HG03520 (cell line): ENCODE data around the gene TUBGCP6.

Experiments
- ATAC-seq: cut with Tn5 transposase; IDR thresholded peaks from one replicate; pipeline ENCODE4 v1.9.1; 2021; ENCODE audit warnings: mild to moderate bottlenecking, moderate library complexity; ENCODE audit not compliant: unreplicated experiment

The TUBGCP6 gene

GRCh38 chr22:50229370-50229769 lies 15.5 kb downstream of the TUBGCP6 start:
- ATAC-seq = no peak

- no peak for ATAC-seq
Measured at GRCh38 chr22:50228366-50228765, 16.5 kb downstream of the TUBGCP6 start.

DNA sequence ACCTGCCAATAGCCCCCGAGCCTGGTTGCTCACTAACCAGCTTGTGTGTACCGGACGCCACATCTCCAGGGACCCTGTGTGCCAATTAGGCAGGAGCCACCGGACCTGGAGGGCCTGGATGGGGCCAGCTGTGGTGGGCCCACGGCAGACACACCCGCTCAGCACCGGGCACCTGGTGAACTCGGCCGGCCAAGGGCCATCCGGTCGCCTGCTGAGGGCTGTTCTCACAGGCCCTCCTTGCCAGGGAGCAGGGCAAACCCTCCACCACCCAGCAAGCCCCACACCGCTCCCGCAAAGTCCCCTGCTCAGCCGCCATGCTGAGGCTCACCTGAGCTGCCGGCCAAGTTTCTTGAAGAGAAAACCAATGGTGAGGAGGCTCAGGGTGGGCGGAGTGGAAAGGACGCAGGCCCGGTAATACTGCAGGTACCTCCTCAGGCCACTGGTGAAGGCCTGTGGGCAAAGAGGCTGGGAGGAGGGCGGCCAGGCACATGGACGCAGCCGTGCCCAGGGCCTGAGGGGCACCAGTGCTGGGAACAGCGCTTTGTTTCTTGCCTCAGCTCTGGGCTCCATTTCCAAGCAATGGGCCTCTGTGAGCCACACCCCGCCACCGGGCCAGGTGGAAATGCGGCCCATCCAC lies 17.1 kb downstream of the TUBGCP6 start:
- no peak for ATAC-seq

DNA sequence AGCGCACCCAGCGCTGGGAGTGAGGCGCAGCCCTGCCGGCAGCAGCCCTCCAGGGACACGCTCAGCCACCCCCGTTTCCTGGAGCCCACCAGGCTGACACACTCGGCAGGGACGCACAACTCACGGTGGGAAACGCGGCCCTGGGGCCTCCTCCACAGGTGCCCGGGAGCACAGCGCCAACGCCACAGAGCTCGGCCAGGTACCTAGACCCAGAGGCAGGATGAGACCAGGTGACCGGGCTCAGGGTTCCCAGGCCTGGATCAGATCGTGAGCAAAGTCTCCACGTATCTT lies 18.0 kb downstream of the TUBGCP6 start:
- no peak for ATAC-seq

DNA sequence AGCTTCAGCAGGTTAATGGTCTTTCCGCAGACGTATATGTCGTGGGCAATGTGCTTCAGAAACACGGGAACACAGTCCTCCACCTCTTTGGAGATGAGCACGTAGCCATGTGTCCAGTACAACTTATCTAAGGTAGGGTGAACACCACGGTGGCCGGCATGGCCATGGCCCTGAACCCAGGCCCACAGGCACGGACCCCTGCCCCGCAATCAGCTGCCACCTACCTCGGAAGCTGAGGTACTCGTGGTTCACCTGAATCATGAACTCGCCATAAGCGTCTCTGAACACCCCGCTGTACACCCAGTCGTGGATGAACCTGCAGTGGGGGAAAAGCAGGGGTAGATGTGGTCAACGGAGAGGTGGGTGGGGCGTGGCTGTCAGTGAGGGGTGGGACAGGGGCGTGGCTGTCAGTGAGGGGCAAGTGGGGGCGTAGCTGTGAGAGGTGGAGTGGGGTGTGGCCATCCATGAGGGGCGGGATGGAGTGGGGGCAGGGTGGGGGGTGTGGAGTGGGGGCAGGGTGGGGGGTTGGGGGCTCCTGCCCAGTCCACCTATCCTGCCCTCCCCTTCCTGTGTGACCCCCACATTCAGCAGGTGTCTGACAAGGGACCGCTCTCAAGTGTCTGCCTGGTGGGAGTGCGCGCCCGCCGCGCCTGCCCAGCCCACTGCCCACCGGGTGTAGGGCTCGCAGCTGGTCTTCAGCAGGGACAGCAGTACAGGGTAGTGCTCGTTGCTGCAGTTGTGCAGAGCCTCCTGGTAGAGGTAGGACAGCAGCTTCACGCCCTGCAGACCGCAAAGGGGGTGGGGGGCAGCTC lies 18.6 kb downstream of the TUBGCP6 start:
- ATAC-seq = no peak

DNA sequence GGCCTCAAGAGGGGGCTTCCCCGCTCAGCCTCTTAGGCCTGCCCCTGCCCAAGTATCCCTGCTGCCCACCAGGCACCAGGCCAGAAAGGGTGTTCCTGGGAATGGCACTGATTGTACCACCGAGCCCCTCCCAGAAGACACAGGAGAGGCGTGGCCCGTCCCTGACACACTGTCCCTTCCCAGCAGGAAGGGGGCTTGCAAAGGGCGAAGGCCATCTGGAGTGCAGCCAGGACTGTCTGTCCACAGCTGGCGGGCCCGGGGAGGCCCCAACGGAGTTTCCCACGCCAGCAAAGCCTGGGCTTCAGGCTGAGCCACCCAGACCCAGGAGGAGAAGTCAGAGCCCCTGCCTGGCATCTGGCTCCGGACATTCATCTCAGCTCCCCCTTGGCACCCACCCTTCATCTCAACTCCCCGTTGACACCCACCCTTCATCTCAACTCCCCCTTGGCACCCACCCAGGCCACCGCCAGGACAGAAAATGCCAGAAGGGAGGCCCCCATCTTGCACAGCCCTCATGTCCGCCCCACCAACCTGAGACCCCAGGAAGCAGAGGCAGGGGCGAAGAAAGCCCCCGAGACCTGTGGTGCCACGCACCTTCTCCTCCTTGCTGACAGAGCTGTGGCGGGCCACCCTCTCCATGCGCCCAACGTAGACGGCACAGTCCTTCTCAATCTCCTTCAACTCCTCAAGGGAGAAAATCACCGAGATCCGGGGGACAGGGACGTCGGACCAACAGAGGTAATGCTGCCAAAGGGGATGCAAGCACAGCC lies 19.4 kb downstream of the TUBGCP6 start:
- no peak for ATAC-seq

DNA sequence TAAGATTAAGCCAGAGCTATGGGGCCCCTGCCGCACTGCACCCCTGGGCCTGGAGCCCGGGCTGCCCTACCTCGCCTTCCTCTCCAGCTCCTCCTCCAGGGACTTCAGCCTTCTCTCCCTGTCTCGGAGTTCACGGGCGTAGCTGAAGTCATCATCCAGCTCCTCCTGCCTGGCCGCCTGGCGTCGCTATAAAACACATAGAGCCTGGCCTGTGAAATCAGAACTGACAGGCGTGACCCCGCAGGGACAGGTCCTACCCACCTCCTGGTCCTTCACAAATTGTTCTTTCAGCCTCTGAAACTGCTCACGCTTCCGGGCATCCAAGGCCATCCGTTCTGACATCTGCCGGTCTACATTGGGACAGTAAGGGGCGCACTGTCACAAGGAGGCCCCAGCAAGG lies 20.8 kb downstream of the TUBGCP6 start:
- no peak for ATAC-seq

GRCh38 chr22:50222508-50222907 lies 22.3 kb downstream of the TUBGCP6 start:
- no peak for ATAC-seq

DNA sequence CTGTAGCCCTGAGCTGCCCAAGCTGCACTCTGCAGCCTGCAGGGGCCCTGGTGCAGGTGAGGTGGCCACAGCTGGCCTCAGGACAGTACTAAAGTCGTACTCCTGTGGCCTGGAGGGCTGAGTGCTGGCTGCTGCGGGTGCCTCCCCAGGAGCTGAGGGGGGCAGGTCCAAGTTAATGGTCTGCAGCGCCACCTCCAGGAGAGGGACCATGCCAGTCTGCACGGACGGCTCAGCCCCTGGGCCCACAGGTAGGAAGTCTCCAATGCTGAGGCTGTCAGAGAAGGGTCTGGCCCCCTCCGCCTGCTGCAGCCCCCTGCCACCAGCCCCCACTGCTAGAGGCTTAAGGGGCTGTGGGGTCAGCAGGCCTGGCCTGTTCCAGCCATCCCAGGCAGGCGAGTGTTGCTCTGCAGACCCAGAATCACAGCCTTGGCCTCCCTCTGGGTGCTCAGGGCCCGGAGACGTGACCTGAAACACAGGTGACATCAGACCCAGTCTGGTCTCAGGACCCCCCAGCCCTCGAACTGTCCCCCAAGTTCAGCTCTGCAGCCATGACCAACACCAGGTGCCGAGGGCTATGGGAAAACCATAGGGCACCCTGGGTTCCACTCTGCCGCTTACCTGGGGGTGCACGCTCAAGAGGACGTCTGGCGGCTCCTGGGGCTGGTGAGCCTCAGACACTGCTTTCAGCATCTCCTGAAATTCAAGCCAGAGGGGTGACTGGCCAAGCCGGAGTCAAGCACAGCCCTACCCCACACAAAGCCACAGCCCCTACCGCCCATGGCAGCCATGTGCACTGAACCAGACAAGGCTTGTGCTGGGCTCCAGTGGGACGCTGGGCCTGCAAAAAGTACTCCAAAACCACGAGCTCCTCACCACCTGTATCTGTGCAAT lies 23.2 kb downstream of the TUBGCP6 start:
- ATAC-seq = no peak

DNA sequence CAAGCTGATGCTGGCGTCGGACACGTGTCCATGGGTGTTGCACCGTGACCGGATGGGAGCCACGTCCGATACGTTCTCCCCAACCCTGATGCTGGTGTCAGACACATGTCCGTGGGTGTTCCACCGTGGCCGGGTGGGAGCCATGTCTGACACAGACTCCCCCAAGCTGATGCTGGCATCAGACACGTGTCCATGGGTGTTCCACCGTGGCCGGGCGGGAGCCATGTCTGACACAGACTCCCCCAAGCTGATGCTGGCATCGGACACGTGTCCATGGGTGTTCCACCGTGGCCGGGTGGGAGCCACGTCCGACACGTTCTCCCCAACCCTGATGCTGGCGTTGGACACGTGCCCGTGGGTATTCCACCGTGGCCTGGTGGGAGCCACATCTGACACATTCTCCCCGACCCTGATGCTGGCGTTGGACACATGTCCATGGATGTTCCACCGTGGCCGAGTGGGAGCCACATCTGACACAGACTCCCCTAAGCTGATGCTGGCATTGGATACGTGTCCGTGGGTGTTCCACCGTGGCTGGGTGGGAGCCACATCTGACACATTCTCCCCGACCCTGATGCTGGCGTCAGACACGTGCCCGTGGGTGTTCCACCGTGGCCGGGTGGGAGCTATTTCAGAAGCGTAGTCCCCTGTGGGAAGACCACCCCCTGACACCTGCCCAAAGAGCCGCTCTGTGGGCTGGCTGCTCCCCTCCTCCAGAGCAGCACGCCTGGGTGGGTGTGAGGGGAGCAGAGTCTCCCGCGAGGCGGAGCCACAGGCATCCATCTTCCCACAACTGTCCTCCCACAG lies 24.0 kb downstream of the TUBGCP6 start:
- ATAC-seq = no peak

DNA sequence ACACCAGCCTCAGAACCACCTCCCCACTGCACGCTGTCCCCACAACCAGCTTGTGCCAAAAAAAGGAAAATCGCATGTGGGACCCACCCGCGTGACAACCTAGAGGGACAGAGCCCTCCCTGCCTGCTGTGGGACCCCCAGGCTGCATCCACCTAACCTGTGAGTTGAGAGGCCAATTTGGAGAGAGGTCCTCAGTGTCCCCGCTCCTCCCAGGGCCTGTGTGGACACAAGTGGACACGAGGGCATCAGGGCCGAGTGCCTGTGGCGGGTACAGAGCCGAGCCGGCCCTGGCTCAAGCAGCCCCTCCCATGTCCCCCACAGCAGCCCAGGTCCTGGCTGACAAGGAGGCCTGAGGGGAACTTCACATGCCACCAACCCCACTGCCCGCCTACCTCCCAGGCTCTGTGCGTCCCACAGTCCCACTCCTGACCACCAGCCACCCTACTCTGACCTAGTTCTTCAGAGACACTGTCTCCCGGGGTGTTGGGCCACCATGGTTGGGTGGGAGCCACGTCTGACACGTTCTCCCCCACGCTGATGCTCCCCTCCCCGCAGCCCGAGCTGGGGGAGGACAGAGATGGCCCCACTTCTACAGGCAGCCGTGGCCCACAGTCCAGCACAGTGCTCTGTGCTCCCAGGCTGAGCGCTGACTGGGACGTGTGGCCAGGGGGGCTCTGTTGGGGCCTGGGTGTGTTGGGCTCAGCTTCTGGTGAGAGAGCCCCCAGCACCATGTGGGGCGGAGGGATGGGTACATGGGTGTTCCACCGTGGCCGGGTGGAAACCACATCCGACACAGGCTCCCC lies 24.8 kb downstream of the TUBGCP6 start:
- ATAC-seq = no peak

DNA sequence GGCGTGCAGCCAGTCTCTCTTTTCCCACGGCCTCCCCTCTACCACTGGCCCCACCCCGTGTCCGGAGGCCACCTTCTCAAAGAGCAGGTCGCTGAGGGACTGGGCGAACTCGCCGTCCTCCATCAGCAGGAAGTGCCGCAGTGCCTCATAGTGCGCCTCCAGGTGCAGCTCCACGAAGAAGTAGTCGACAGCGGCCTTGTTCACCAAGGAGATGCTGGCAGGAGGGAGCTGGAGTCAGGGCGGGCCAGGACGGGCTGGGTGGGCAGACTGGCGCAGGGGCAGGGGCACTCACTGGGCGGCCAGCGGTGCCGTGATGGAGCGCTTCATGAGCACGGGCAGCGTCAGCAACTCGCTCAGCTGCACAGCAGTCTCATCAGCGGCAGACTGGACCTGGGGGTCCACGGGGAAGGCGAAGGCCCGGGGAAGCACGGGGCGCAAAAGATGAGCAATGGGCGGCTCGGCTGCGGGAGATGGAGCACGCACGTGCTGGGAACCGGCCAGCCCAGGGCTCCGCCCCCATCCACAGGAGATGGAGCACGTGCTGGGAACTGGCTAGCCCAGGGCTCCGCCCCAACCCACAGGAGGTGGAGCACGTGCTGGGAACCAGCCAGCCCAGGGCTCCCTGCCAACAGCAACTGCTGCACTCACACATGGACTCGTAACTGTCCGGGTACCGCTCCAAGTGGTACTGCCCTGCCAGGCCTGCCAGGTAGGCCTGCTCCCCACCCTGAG lies 25.7 kb downstream of the TUBGCP6 start:
- no peak for ATAC-seq

DNA sequence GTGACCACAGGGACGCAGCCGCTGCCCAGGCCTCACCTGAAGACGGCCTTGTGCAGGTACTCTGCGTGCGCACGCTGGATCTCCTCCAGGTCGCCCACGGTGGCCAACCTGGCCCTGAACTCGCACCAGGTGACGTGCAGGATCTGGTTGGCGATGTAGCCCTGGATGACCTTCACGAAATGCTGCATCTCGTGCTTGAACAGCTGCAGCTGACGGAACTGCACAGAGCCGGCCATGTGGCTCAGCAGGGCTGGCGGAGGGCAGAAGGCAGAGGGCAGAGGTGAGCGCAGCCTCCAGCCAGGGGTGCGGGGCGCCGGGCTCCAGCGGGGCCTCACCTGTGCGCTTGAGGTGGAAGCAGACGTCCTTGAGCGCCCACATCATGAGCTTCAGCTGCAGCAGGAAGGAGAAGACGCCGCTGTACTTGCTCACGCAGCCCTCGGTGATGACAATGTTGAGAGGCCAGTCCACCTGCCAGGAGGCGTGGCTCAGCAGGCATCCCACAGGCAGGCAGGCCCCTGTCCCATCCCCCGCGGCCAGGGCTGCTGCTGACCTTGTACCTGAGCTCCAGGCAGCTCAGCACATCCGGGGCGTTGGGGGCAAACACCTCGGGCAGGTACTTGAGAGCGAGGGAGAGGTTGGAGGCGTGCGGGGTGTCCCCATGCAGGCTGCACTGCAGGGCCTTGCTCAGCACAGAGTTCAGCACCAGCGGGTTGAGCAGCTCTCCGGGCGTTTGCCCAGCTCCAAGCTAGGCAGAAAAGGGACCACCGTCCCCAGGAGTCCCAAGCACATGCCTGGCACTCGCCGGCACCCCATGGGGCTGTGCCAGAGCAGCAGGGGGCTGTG lies 26.4 kb downstream of the TUBGCP6 start:
- no peak for ATAC-seq

GRCh38 chr22:50217543-50218152 lies 27.2 kb downstream of the TUBGCP6 start:
- no peak for ATAC-seq

- ATAC-seq = no peak
Measured at GRCh38 chr22:50216684-50217520, 27.9 kb downstream of the TUBGCP6 start.

DNA sequence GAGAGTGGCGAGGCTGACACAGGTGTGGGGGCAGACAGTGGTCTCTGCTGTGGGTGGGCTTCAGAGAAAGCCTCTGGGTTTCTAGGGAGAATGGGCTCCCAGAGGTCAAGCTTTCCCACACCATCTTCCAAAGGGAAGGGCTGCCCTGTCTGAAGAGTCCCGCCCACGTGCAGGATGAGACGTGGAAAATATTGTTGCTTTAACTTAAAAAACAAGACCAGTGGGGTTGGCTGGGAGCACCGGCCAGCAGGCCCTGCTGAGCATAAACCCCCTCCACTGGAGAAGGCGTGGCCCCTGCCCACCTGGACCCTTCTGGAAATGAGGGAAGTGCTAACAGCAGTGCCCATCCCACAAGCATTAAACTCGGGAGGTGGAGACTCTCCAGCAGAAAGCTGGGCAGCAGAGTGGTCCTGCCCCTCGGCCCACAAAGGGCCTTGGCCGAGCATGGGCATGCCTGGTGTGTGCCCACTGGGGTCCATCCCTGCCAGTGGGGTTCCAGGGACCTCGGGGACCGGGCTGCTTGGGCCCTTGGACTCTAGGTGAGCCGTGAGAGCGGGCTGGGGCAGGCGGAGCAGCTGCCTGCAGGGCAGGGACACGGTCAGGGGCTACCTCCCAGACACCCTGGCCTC lies 28.7 kb downstream of the TUBGCP6 start:
- ATAC-seq = no peak
